Ascending aorta (tissue), 2 donors: ENCODE measurements around the gene RPGRIP1. TPM values are rescaled to one million over a fixed set of nuclear protein-coding genes. Genes with fewer than 3 reads are reported as not detected.

Experiments used
- DNase-seq, 2 donors: peaks; one replicate each; pipeline ENCODE4 v3.0.0-alpha.2; 2019; ENCODE audit warnings: low spot score in 2 of 2
- H3K27ac ChIP-seq, 2 donors: fragments of 200-600 bp; sonication (generic); one replicate each; pipeline ENCODE4 v1.5.1; 2016 to 2017; ENCODE audit warnings: mild to moderate bottlenecking in 1 of 2
- H3K27me3 ChIP-seq: fragments of 200-600 bp; sonication (generic); one replicate; pipeline ENCODE4 v1.5.1; 2017
- H3K36me3 ChIP-seq, 2 donors: fragments of 200-600 bp; sonication (generic); one replicate each; pipeline ENCODE4 v1.5.1; 2016
- H3K4me1 ChIP-seq, 2 donors: fragments of 200-600 bp; sonication (generic); one replicate each; pipeline ENCODE4 v1.5.1; 2016 to 2017; ENCODE audit warnings: mild to moderate bottlenecking in 1 of 2
- H3K4me3 ChIP-seq, 2 donors: fragments of 200-600 bp; sonication (generic); one replicate each; pipeline ENCODE4 v1.5.1; 2016 to 2017; ENCODE audit warnings: mild to moderate bottlenecking in 1 of 2
- H3K9me3 ChIP-seq, 2 donors: fragments of 200-600 bp; sonication (generic); one replicate each; pipeline ENCODE4 v1.5.1; 2016
- intact Hi-C: fragments of 100-400 bp; cut with DNase I; formaldehyde crosslinking; loops from one replicate; pipeline ENCODE4 v1.15.1; 2023
- total RNA-seq: library from RNA; depleted of rRNA; stranded (reverse); fragments of >200 nt; gene quantifications from one replicate; pipeline ENCODE4 v1.1.0, GENCODE V29; 2016
- TF ChIP-seq, protein P1 (sequence below), 3 experiments: fragments of 200-600 bp in 2 of 3; fragments of 450-650 bp in 1 of 3; sonication (generic) in 2 of 3; IDR thresholded peaks; one replicate each; pipeline ENCODE4 v1.5.1; 2016 to 2019; ENCODE audit warnings: antibody characterized with exemption in 3 of 3, mild to moderate bottlenecking in 1 of 3, moderate library complexity in 1 of 3

Gene RPGRIP1
- not detected for total RNA-seq

DNA sequence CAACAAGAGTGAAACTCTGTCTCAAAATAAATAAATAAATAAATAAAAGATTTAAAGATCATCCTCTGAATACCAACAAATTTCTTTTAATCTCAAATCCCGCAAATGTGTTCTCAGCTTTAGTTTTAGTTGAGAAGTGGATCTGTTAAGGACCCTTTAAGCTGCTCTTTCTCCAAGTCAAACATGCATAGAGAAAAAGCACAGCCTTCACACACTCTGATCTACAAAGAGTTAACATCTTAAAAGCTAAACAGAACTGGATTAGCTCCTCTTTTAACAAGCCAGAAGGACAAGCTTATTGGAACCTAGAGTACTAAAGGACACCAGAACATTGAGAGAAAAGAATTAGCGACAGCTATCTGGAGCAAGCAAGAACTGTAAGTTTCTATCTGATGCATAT lies at the start of gene RPGRIP1:
TSS of gene RPGRIP1 (plus strand) at position 301 of the 400 bp plus-strand sequence. CDS start 7,894 bp downstream, outside the sequence.
- Histone ChIP-seq H3K36me3 (no peaks in the 10 kb centered on the region), H3K4me1 (no peaks in the 10 kb centered on the region), H3K4me3 (no peak within 1 kb of the TSS), H3K9me3 (no peaks in the 10 kb centered on the region), H3K27ac (no peak within 1 kb of the TSS), H3K27me3 (no peaks in the 10 kb centered on the region)
- intact Hi-C loops: no loop called here
- TF ChIP-seq, protein P1, sequence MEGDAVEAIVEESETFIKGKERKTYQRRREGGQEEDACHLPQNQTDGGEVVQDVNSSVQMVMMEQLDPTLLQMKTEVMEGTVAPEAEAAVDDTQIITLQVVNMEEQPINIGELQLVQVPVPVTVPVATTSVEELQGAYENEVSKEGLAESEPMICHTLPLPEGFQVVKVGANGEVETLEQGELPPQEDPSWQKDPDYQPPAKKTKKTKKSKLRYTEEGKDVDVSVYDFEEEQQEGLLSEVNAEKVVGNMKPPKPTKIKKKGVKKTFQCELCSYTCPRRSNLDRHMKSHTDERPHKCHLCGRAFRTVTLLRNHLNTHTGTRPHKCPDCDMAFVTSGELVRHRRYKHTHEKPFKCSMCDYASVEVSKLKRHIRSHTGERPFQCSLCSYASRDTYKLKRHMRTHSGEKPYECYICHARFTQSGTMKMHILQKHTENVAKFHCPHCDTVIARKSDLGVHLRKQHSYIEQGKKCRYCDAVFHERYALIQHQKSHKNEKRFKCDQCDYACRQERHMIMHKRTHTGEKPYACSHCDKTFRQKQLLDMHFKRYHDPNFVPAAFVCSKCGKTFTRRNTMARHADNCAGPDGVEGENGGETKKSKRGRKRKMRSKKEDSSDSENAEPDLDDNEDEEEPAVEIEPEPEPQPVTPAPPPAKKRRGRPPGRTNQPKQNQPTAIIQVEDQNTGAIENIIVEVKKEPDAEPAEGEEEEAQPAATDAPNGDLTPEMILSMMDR (IDR thresholded peaks at IDR 0.05): no peak
- no peak for DNase-seq

DNA sequence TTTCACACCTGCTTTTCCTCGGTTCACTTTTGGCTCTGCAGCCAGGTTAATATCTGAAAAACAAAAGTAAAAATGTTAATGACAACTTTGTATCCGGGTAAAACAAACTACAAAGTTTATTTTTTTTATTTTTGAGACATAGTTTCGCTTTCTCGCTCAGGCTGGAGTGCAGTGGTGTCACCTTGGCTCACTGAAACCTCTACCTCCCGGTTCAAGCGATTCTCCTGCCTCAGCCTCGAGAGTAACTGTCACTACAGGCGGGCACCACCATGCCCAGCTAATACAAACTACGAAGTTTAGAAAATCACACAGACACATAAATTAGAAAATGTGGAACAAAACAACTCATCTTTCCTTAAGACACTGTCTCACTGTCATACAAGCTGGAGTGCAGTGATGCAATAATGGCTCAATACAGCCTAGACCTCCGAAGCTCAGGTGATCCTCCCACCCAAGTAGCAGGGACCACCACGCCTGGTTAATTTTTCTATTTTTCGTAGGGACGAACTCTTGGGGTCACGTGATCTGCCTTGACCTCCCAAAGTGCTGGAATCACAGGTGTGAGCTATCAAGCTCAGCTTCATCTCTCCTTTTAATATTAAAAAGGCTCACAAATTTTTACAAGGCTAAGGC lies 48.7 kb upstream of the RPGRIP1 start:
- no peak for DNase-seq
- Histone ChIP-seq H3K27ac (no peak overlapping the region), H3K9me3 (no peaks in the 10 kb centered on the region), H3K4me3 (no peak overlapping the region), H3K4me1 (peaks cover 0 to 36% of the 10 kb centered on the region in 2 donors), H3K36me3 (peaks cover 41 to 72% of the 10 kb centered on the region in 2 donors), H3K27me3 (no peaks in the 10 kb centered on the region)
- intact Hi-C loops: no loop called here
- TF ChIP-seq, protein P1 (IDR thresholded peaks at IDR 0.05): no peak

DNA sequence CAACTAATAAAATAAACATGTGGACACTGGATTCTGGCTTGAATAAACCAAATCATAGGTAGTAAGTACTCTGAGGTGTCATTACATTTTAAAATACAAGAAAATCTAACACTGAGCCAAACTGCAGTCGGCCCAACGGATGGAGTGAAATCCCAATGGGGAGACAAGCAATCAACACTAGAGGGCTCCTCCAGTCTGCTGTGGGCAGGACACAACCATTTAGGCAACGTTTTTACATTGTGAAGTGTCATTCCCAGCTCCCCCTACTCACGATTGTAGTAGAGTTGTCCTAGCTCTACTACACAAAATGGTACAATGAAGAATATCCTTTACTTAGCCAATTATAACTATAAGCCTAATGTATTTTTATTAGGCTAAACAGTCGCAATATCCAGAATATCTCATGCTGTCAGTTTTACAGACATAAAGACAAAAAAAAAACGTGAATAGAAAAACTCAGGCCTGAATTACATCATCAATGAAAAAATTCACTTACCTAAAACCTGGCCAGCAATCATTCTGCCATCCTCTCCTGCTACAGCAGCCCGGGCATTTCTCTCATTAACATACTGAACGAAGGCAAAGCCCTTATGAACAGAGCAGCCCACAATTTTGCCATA lies 46.3 kb upstream of the RPGRIP1 start:
- no peak overlapping the region for H3K4me3 ChIP-seq
- H3K36me3 ChIP-seq: peaks cover 31 to 50% of the 10 kb centered on the region in 2 donors
- H3K27ac ChIP-seq: peak overlapping the region in 1 of 2 donors; percentile 4
- TF ChIP-seq, protein P1 (IDR thresholded peaks at IDR 0.05): peak in 1 of 3 experiments; percentile 32
- no peaks in the 10 kb centered on the region for H3K9me3 ChIP-seq
- intact Hi-C loops: no loop called here
- peaks cover 0 to 42% of the 10 kb centered on the region in 2 donors for H3K4me1 ChIP-seq
- no peak for DNase-seq
- no peaks in the 10 kb centered on the region for H3K27me3 ChIP-seq

DNA sequence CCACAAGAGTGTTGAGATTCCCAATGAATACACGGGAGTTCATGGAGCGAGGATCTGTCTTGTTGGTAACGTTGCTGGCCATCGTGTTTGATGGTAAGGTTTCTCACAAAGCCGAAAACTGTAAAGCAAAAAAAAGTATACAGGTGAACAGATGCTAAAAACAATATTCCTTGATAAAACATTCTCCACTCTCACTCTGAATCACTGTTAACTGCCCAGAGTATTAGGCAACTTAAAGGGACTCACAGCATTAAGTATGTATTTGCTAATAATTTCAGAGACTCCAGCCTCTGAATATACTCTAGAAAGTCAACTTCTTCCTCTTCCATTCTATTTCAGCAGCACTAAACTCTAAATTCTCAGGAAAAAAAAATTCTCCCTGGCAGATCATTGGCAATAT lies 45.8 kb upstream of the RPGRIP1 start:
- intact Hi-C loops: no loop called here
- Histone ChIP-seq H3K9me3 (no peaks in the 10 kb centered on the region), H3K27ac (no peak overlapping the region), H3K36me3 (peaks cover 25 to 49% of the 10 kb centered on the region in 2 donors), H3K4me1 (peaks cover 0 to 43% of the 10 kb centered on the region in 2 donors), H3K27me3 (no peaks in the 10 kb centered on the region), H3K4me3 (no peak overlapping the region)
- DNase-seq: no peak
- TF ChIP-seq, protein P1 (IDR thresholded peaks at IDR 0.05): no peak

DNA sequence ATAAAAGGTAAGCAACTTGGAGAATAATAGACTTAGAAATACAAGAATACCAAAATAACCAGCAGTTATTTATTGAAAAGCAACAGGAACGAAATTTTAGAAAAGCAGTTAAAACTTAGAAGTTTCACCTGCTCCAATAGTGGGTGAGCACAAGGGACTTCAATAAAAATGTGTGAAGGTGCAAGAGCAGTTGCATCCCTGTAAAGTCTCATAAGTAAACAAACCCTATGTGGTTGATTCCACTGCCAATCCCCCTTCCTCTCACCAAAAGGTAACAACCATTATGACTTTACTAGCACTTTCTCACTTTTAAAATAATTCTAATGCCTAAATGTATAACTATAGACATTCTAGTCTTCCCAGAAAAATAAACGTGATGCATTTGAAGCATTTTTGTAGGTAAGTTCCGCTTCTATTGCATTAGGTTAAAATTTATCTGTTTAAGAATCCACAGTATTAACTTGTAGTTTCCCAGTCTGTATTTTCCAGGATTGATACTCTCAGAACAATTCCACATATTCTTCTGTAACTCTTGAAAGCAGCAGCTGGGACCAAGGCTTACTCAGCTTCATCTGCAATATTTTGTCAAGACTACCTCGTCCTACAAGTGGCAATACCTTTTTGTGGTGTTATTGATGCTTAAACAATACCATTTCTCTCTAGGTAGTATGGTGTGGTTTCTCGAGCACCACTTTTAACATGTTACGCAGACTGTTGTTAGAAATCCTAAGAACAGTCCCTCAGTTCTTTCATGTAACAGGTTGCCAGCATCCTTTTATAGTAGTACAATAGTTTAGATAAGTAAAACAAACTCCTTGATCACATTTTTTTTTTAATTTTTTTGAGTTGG lies 42.7 kb upstream of the RPGRIP1 start:
- Histone ChIP-seq H3K36me3 (peaks cover 8 to 28% of the 10 kb centered on the region in 2 donors), H3K4me3 (no peak overlapping the region), H3K27ac (no peak overlapping the region), H3K27me3 (no peaks in the 10 kb centered on the region), H3K4me1 (peaks cover 0 to 51% of the 10 kb centered on the region in 2 donors), H3K9me3 (no peaks in the 10 kb centered on the region)
- TF ChIP-seq, protein P1 (IDR thresholded peaks at IDR 0.05): no peak
- intact Hi-C loops: no loop called here
- no peak for DNase-seq
